ENCODE data around the gene CP.

The CP gene

GRCh38 chr3:149128821-149129220, 92.8 kb downstream of the CP start:
- no peak for DNase-seq (ENCODE audit: insufficient read length, low spot score)
- FAIRE-seq: no peak
- TF ChIP-seq CTCF (IDR thresholded peaks at IDR 0.05; ENCODE audit: insufficient read depth, missing control alignments): no peak

- no peak for DNase-seq (ENCODE audit: insufficient read length, low spot score)
- FAIRE-seq: no peak
Observed at GRCh38 chr3:149122721-149123578, 98.7 kb downstream of the CP start.

More at GRCh38 chr3:149122721-149123578, 98.7 kb downstream of the CP start:
- TF ChIP-seq CTCF (IDR thresholded peaks at IDR 0.05; ENCODE audit: insufficient read depth, missing control alignments): no peak

All from D721Med (cell line).